ENCODE data around the gene NOC3L.

Gene NOC3L

DNA sequence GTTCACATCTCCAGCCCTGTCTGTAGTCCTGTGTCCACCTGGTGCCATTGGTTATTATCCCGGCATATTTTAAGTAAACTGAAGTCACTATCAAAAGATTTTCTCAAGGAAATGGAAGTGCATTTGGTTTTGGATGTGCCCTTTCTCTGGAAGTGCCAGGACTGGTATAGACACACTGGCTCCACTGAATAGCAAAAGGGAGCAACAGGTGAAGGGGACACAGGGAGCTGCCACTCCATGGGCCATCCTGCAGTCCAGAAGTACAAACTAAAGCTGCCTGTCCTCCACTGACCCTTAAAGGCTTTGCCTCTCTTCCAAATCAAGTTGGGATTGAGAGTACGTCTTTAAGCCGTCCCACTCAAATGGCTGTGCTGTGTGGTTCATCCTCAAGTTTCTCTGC, 62.7 kb downstream of the NOC3L start:
- no peak for DNase-seq

DNA sequence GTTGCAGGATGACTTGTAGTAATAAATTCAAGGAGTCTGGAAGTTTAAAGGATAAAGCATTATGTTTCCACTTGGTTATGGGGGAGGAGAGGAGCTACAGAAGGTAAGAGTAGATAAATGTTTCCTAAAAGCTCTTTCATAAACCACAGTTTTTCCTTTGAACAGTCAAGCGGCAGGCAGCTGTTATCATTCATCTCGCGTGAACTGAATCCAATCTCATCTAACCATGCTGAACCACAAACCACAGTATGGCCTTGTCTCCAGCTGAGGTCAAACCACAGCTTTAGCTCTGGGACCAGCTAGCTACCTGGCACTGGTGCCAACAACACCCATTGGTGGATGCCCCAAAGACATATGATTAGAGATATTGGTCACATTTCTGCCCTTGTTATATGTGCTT, 63.3 kb downstream of the NOC3L start:
- DNase-seq = no peak

DNA sequence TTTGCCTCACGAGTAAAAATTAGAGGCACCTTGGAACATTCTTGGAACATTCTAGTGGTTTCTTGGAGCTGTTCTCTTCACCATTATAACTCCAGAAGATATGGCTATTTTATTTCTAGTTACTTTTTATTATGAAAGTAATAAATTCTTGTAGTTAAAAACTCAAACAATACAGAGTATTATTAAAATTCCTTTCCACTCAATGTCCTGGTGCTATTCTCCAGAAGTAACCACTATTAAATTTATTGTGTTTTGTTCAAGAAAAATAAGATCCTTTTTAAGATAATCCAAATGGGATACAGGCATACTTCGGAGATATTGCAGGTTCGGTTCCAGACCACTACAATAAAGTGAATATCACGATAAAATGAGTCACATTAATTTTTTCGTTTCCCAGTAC, 68.6 kb downstream of the NOC3L start:
- DNase-seq = no peak

DNA sequence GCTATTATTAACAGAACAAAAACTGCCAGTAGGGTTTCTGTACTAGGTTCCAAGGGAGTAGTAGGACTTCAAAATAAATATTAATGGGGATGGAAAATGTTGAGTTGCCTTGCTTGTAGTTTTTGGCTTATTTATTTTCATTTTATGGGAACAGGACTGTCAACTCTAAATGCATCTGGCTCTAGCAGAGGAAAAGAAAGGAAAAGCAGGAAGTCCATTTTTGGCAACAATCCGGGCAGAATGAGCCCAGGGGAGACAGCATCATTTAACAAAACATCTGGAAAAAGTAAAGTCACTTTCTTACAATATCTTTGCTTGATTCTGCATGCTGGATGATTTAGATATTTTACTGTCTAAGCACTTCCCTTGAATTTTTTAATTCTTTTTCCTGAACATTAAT, 69.4 kb downstream of the NOC3L start:
- no peak for DNase-seq

DNA sequence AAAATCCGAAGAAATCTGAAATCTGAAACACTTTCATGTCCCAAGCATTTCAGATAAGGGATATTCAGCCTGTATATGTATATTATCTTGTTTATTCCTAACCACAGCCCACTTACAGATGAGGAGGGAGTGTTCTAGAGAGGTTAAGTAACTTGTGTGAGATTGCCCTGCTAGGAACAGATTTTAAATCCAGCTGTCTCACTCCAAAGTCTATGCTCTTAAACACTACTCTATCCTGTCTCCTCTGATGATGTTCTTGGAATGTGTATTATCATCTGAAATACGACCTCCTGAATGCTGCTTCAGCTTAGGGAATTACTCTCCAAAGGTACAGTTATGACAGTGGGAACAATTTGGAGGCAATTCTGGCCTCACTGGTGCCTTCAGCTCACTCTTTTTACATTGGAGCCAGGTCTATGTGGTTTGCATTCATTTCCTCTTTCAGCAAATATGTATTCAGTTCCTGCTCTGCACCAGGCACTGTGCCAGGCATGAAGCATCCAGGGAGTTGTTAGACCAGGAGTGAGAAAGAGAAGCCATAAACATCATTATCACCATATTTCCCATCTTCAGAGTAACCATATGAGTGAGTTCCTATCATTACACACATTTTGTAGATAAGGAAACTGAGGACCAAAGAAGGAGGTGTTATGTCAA, 70.2 kb downstream of the NOC3L start:
- DNase-seq = peak in 1 of 2 experiments; percentile 30

DNA sequence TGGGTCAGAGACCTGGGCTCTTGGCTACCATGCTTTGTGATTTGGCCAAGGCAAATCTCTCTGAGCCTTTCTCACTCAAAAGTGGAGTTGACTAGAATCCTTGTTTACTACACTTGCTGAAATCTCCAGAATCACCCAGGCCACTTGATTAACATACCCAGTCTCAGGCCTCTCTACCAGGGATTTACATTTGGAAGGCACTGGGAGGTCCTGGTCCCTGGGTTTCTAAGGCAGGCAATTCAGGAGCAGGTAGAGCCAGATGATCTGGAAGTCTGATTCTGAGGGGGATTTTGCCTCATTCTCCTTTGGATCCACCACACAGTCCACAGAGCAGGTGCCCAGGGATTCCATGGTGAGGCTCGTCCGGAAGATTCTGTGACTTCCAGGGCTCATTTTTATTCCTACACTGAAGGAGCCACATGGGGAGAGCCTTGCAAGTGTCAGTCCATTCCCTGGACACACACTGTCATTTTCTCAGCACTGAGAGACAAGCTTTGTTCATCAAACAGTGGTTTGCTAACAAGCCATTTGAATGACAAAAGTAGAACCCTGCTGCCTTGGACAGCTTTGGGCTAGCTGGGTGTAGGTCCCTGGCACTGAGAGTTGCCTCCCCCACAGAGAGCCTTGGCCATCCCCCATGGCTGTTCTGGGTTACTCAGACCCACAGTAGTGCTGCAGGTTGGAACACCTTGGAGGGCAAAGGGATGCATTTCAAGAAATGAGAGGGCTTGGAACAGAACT, 74.2 kb downstream of the NOC3L start:
- DNase-seq = no peak

DNA sequence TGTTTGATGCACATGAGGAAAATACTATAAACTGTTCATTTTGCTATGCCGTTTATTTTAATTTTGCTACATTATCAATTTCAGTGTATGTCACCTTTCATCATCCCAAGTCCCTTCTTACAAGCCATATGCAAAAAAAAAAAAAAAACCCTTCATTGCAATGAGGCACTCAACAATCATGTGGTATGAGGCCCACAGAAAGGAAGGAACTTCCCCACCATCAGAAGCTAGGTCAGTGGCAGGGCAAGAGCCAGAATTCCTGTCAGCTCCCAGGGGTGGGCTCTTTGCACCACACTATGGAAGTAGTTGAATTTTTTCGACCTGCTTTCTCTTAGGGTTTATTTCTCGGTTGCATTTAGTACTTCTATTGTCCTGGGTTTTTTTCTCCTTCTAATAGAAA, 75.4 kb downstream of the NOC3L start:
- DNase-seq = no peak

DNA sequence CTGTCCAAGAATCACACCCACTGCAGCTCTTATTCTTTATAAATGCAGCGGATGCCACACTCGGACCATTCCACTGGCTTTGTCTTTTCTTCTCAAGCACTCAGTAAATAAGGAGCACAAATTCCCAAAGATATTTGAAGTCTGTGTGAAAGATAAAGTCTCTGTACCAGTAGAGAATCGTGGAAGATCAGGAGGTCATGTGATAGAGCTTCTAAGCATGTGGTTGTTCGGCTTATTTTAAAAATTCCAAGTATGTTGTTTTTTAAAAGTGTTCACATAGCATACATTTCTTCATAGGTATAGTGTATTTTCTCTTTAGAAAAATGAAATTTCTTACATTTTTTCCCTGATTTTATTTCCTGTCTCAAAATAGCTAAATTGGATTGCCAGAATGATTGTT, 75.8 kb downstream of the NOC3L start:
- no peak for DNase-seq

DNA sequence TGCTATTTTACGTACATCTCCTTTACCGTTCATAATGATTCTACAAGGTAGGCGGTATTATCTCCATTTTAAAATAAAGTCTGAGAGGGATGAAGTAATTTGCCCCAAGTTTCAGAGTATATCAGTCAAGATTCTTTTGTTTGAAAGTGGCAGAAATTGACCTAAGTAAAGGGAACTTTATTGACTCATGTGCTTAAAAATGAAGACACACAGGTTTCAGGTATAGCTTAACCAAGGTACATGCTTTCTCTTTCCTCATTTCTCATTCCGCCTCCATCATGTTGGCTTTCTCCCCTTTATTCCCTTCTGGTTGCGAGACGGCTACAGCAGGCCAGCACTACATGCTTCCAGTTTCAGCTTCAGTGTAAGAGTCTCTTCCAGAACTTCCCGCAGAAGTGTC, 77.5 kb downstream of the NOC3L start:
- no peak for DNase-seq
